ENCODE results near the gene BCKDHA.

DNA sequence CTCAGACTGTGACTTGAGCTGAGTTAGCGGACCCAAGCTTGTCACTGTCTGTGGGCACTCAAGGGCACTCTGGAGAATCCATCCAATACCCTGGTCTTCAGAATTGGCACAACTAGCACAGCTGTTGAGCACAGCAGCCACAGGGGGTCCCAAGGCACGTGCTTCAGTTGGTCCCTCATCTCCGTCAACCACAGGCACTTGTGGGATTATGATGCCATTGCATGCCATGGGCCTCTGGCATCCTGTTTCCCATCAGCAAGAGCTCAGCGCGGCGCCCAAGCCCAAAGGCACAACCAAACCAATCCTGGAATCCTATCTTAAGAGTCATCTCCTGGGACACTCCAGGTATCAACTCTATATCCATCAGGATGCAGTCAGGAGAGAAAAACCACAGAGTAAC lies 33.3 kb downstream of the BCKDHA start:
- no peak for TF ChIP-seq MYC (IDR thresholded peaks at IDR 0.05; ENCODE audit: low read depth, low read length)
- TF ChIP-seq POLR2AphosphoS5 (IDR thresholded peaks at IDR 0.05; ENCODE audit: insufficient read depth, low read depth, low read length): no peak
- TF ChIP-seq, protein P1, sequence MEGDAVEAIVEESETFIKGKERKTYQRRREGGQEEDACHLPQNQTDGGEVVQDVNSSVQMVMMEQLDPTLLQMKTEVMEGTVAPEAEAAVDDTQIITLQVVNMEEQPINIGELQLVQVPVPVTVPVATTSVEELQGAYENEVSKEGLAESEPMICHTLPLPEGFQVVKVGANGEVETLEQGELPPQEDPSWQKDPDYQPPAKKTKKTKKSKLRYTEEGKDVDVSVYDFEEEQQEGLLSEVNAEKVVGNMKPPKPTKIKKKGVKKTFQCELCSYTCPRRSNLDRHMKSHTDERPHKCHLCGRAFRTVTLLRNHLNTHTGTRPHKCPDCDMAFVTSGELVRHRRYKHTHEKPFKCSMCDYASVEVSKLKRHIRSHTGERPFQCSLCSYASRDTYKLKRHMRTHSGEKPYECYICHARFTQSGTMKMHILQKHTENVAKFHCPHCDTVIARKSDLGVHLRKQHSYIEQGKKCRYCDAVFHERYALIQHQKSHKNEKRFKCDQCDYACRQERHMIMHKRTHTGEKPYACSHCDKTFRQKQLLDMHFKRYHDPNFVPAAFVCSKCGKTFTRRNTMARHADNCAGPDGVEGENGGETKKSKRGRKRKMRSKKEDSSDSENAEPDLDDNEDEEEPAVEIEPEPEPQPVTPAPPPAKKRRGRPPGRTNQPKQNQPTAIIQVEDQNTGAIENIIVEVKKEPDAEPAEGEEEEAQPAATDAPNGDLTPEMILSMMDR (IDR thresholded peaks at IDR 0.05; ENCODE audit: extremely low read depth in 1 of 2, insufficient read depth in 1 of 2, low read depth in 1 of 2, low read length in 2 of 2): no peak
- TF ChIP-seq, protein P2, sequence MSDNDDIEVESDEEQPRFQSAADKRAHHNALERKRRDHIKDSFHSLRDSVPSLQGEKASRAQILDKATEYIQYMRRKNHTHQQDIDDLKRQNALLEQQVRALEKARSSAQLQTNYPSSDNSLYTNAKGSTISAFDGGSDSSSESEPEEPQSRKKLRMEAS (IDR thresholded peaks at IDR 0.05; ENCODE audit: insufficient read depth, insufficient read length): no peak
- TF ChIP-seq POLR2A (IDR thresholded peaks at IDR 0.05; ENCODE audit: low read depth, low read length): no peak
- no peak for TF ChIP-seq GATA2 (IDR thresholded peaks at IDR 0.05; ENCODE audit: insufficient read depth, insufficient read length, low read depth, low read length)

Measured in endothelial cell of umbilical vein (primary cell).